K562 (cell line): Measurements from ENCODE around the gene OPRD1. TPM values are rescaled to one million over a fixed set of nuclear protein-coding genes. Genes with fewer than 3 reads are reported as not detected.

Experiments used
- ATF1 ChIP-seq, 2 experiments: fragments of 450-650 bp in 1 of 2; IDR thresholded peaks; 2 replicates each; pipeline ENCODE4 v1.6.1; 2016; ENCODE audit warnings: missing compliant biosample characterization in 1 of 2, missing genetic modification characterization in 1 of 2
- BHLHE40 ChIP-seq: IDR thresholded peaks from 2 replicates; pipeline ENCODE4 v1.6.1; 2011; ENCODE audit warnings: low read length, improper control_type of control experiment
- BRD4 ChIP-seq: fragments of 200-600 bp; sonication (generic); IDR thresholded peaks from 2 replicates; pipeline ENCODE4 v1.6.1; 2017; ENCODE audit warnings: inconsistent platforms
- CC2D1A ChIP-seq: fragments of 450-650 bp; IDR thresholded peaks from 2 replicates; pipeline ENCODE4 v1.6.1; 2017; ENCODE audit warnings: mild to moderate bottlenecking
- COPS2 ChIP-seq: fragments of 450-650 bp; conservative IDR thresholded peaks from 2 replicates; pipeline ENCODE4 v1.6.1; 2016; ENCODE audit warnings: mild to moderate bottlenecking, moderate library complexity
- CXXC5 ChIP-seq: fragments of 250-450 bp; sonication (Bioruptor Pico); IDR thresholded peaks from 2 replicates; pipeline ENCODE4 v1.8.0; 2022; ENCODE audit warnings: inconsistent platforms, mild to moderate bottlenecking, moderate library complexity
- EP300 ChIP-seq: IDR thresholded peaks from 2 replicates; pipeline ENCODE4 v1.6.1; 2012; ENCODE audit warnings: low read length, improper control_type of control experiment
- GATA2 ChIP-seq: sonication (generic); formaldehyde crosslinking; IDR thresholded peaks from 2 replicates; pipeline ENCODE4 v1.4.0; 2020; ENCODE audit warnings: mild to moderate bottlenecking, missing genetic modification reagents
- GATAD2A ChIP-seq: fragments of 450-650 bp; IDR thresholded peaks from 2 replicates; pipeline ENCODE4 v1.6.1; 2017
- GATAD2B ChIP-seq: fragments of 450-650 bp; IDR thresholded peaks from 2 replicates; pipeline ENCODE4 v1.6.1; 2017; ENCODE audit warnings: mild to moderate bottlenecking, borderline replicate concordance
- HNRNPH1 ChIP-seq: fragments of 200-400 bp; formaldehyde crosslinking; optimal IDR thresholded peaks from 2 replicates; pipeline ENCODE3; 2017; ENCODE audit warnings: low read depth, mild to moderate bottlenecking, low read length, moderate library complexity
- HOMEZ ChIP-seq: fragments of 250-450 bp; sonication (Bioruptor Pico); IDR thresholded peaks from 2 replicates; pipeline ENCODE4 v1.4.0; 2020; ENCODE audit warnings: mild to moderate bottlenecking, moderate library complexity
- JUND ChIP-seq, 2 experiments: IDR thresholded peaks; 2 replicates in 1 of 2; 3 replicates in 1 of 2; pipeline ENCODE4 v1.6.1; 2011; ENCODE audit warnings: borderline replicate concordance in 2 of 2, low read depth in 2 of 2, low read length in 2 of 2, improper control_type of control experiment in 1 of 2, missing biosample characterization in 1 of 2, missing genetic modification characterization in 1 of 2, missing genetic modification reagents in 1 of 2
- KDM4B ChIP-seq, 2 experiments: fragments of 450-650 bp in 1 of 2; sonication (generic) in 1 of 2; IDR thresholded peaks; 2 replicates each; pipeline ENCODE4 v1.6.1; 2016 to 2017; ENCODE audit warnings: borderline replicate concordance in 2 of 2, antibody characterized with exemption in 1 of 2, low read depth in 1 of 2, mild to moderate bottlenecking in 1 of 2
- KLF16 ChIP-seq: IDR thresholded peaks from 2 replicates; pipeline ENCODE4 v1.6.1; 2016; ENCODE audit warnings: antibody characterized with exemption
- LARP7 ChIP-seq: fragments of 450-650 bp; IDR thresholded peaks from 2 replicates; pipeline ENCODE4 v1.6.1; 2016
- MECOM ChIP-seq: fragments of 250-450 bp; sonication (Bioruptor Pico); IDR thresholded peaks from 2 replicates; pipeline ENCODE4 v1.8.0; 2022; ENCODE audit warnings: inconsistent platforms
- PML ChIP-seq: IDR thresholded peaks from 2 replicates; pipeline ENCODE4 v1.6.1; 2012; ENCODE audit warnings: low read length, inconsistent platforms
- POLR2AphosphoS5 ChIP-seq: IDR thresholded peaks from 2 replicates; pipeline ENCODE4 v1.6.1; 2011; ENCODE audit warnings: mild to moderate bottlenecking, low read depth, low read length, moderate library complexity; ENCODE audit not compliant: control insufficient read depth, insufficient read depth
- RB1 ChIP-seq: fragments of 450-650 bp; IDR thresholded peaks from 2 replicates; pipeline ENCODE4 v1.6.1; 2017; ENCODE audit warnings: low read depth, mild to moderate bottlenecking
- RBM14 ChIP-seq: fragments of 200-400 bp; formaldehyde crosslinking; IDR thresholded peaks from 2 replicates; pipeline ENCODE4 v1.6.1; 2018; ENCODE audit warnings: low read depth, mild to moderate bottlenecking, low read length, moderate library complexity, borderline replicate concordance; ENCODE audit not compliant: insufficient read depth
- RBM25 ChIP-seq: fragments of 200-400 bp; formaldehyde crosslinking; IDR thresholded peaks from 2 replicates; pipeline ENCODE4 v1.6.1; 2018; ENCODE audit warnings: low read length, low read depth, moderate library complexity; ENCODE audit not compliant: severe bottlenecking
- SIN3A ChIP-seq, 2 experiments: fragments of 150-350 bp in 1 of 2; IDR thresholded peaks; 2 replicates each; pipeline ENCODE4 v1.6.1; 2011 to 2016; ENCODE audit warnings: borderline replicate concordance in 2 of 2, low read depth in 2 of 2, low read length in 2 of 2, mild to moderate bottlenecking in 2 of 2, moderate library complexity in 2 of 2; ENCODE audit not compliant: control insufficient read depth in 1 of 2
- SOX6 ChIP-seq: fragments of 450-650 bp; IDR thresholded peaks from 2 replicates; pipeline ENCODE4 v1.6.1; 2014; ENCODE audit warnings: mild to moderate bottlenecking
- STAT5A ChIP-seq: IDR thresholded peaks from 2 replicates; pipeline ENCODE4 v1.6.1; 2012; ENCODE audit warnings: low read length, inconsistent platforms, borderline replicate concordance
- THRAP3 ChIP-seq: fragments of 450-650 bp; IDR thresholded peaks from 2 replicates; pipeline ENCODE4 v1.6.1; 2016; ENCODE audit warnings: mild to moderate bottlenecking, inconsistent platforms, borderline replicate concordance
- ZFP1 ChIP-seq: fragments of 450-650 bp; formaldehyde crosslinking; IDR thresholded peaks from 2 replicates; pipeline ENCODE4 v1.4.0; 2020; ENCODE audit warnings: mild to moderate bottlenecking, mixed read lengths
- polyA plus RNA-seq, 8 experiments: library from polyadenylated mRNA; depleted of rRNA in 4 of 8; stranded (reverse) in 5 of 8; unstranded in 3 of 8; fragments of >200 nt; fragmentation: Nextera tagmentation in 2 of 8; fragmentation: Illumina TruSeq in 1 of 8; extraction: Ambion mirVana in 2 of 8; extraction: Trizol in 1 of 8; gene quantifications; 2 replicates each; pipeline versions ENCODE4 v1.2.1 to v1.2.3, GENCODE V29; 2011 to 2014; ENCODE audit warnings: inconsistent platforms in 1 of 8, missing spikeins in 1 of 8
- total RNA-seq, 7 experiments: library from RNA; depleted of rRNA in 6 of 7; stranded (reverse); fragments of >200 nt in 6 of 7; fragmentation: Illumina TruSeq in 2 of 7; extraction: Trizol in 2 of 7; gene quantifications; 2 replicates each; pipeline versions ENCODE4 v1.2.1 to v1.2.3, GENCODE V29; 2011 to 2021; ENCODE audit warnings: low replicate concordance in 1 of 7
- TF ChIP-seq, protein P1 (sequence below), 2 experiments: fragments of 200-800 bp in 1 of 2; sonication (Bioruptor generic) in 1 of 2; sonication (generic) in 1 of 2; formaldehyde crosslinking in 1 of 2; IDR thresholded peaks in 1 of 2; conservative IDR thresholded peaks in 1 of 2; 2 replicates each; pipeline versions ENCODE4 v1.5.0 to v1.6.1; 2016 to 2020; ENCODE audit warnings: missing compliant biosample characterization in 1 of 2, missing genetic modification characterization in 1 of 2, missing genetic modification reagents in 1 of 2

OPRD1 gene
- total and polyA plus RNA-seq, 9 of the 15 experiments (the other 6 are each of a cell fraction or from before 2014, with no cell fraction given) = under 0.01 to 0.03 (median under 0.01) TPM; not detected in 6

DNA sequence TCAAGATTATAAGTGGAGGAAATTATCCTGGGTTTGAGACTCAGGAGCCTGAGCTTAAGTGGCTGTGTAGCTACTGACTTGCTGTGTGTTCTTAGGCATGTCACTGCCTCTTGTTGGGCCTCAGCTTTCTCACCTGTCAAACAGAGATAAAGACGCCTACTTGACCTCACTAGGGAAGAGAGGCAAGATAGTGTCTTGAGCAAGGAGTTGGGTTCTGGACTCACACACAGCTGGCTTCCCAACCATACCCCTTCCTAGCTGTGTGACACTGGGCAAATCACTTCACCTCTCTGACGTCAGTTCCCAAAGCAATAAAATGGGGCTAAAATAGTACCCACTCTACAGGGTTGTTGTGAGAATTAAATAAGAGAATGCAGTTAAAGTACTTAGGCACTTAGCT lies 90.8 kb downstream of the OPRD1 start (continued):
- TF ChIP-seq BRD4 (no peak), CXXC5 (CRISPR knock-in tag) (peak; percentile 73), STAT5A (peak; percentile 63), EP300 (peak; percentile 78), KLF16 (peak; percentile 80; the same call in 1 of the 2 replicates), HNRNPH1 (no peak), GATAD2B (no peak), SIN3A (IDR thresholded peaks at IDR 0.05; ENCODE audit: borderline replicate concordance in 2 of 2, control insufficient read depth in 1 of 2, low read depth in 2 of 2, low read length in 2 of 2) (peak in 1 of 2 experiments; percentile 55; a peak in 1 of 4 replicates), ATF1 (CRISPR knock-in tag; IDR thresholded peaks at IDR 0.05) (no peak), ATF1 (tag; IDR thresholded peaks at IDR 0.05) (peak; percentile 53), RBM25 (peak; percentile 91), PML (peak; percentile 73), GATAD2A (no peak), COPS2 (no peak), JUND (IDR thresholded peaks at IDR 0.05; ENCODE audit: borderline replicate concordance, low read depth, low read length) (peak; percentile 72; the same call in 1 of the 2 replicates), JUND (tag; IDR thresholded peaks at IDR 0.05; ENCODE audit: borderline replicate concordance, low read depth, low read length) (peak; percentile 52; the same call in 1 of the 3 replicates), HOMEZ (no peak), ZFP1 (no peak), RBM14 (no peak), SOX6 (peak; percentile 71), BHLHE40 (peak; percentile 17; the same call in 1 of the 2 replicates), THRAP3 (no peak), MECOM (CRISPR knock-in tag) (peak; percentile 59; the same call in 1 of the 2 replicates), CC2D1A (peak; percentile 42; the same call in 1 of the 2 replicates), GATA2 (peak; percentile 81), KDM4B (IDR thresholded peaks at IDR 0.05; ENCODE audit: borderline replicate concordance in 2 of 2, low read depth in 1 of 2) (no peak), LARP7 (no peak), RB1 (no peak), POLR2AphosphoS5 (peak; percentile 91)
- TF ChIP-seq, protein P1, sequence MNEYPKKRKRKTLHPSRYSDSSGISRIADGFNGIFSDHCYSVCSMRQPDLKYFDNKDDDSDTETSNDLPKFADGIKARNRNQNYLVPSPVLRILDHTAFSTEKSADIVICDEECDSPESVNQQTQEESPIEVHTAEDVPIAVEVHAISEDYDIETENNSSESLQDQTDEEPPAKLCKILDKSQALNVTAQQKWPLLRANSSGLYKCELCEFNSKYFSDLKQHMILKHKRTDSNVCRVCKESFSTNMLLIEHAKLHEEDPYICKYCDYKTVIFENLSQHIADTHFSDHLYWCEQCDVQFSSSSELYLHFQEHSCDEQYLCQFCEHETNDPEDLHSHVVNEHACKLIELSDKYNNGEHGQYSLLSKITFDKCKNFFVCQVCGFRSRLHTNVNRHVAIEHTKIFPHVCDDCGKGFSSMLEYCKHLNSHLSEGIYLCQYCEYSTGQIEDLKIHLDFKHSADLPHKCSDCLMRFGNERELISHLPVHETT (CRISPR knock-in tag; conservative IDR thresholded peaks at IDR 0.05 in 1 of 2, IDR thresholded peaks at IDR 0.05 in 1 of 2) = no peak
